HCT116 (cell line): ENCODE measurements around the gene SOCS3.

Experiments used
- CTCF ChIP-seq, 3 experiments: fragments of 200-600 bp in 1 of 3; sonication (generic) in 1 of 3; IDR thresholded peaks in 2 of 3; conservative IDR thresholded peaks in 1 of 3; 2 replicates each; pipeline ENCODE4 v1.5.1; 2012 to 2017; ENCODE audit warnings: low read depth in 2 of 3, low read length in 2 of 3, antibody characterized with exemption in 1 of 3, borderline replicate concordance in 1 of 3, control low read depth in 1 of 3, mild to moderate bottlenecking in 1 of 3, mixed read lengths in 1 of 3, mixed run types in 1 of 3, moderate library complexity in 1 of 3; ENCODE audit not compliant: insufficient read depth in 1 of 3
- EZH2 ChIP-seq: fragments of 200-600 bp; sonication (generic); IDR thresholded peaks from 2 replicates; pipeline ENCODE4 v1.6.1; 2017; ENCODE audit warnings: antibody characterized with exemption, mixed run types
- POLR2AphosphoS5 ChIP-seq: IDR thresholded peaks from 2 replicates; pipeline ENCODE4 v1.6.1; 2011; ENCODE audit warnings: mild to moderate bottlenecking, low read depth, low read length, moderate library complexity
- TCF7L2 ChIP-seq: IDR thresholded peaks from 2 replicates; pipeline ENCODE4 v1.7.0; 2011; ENCODE audit warnings: borderline replicate concordance, inconsistent platforms; ENCODE audit not compliant: insufficient read depth, insufficient read length; ENCODE audit errors: extremely low read depth
- ZBTB33 ChIP-seq: IDR thresholded peaks from 2 replicates; pipeline ENCODE4 v1.6.1; 2011; ENCODE audit warnings: mild to moderate bottlenecking, low read length, moderate library complexity; ENCODE audit not compliant: insufficient replicate concordance; ENCODE audit errors: extremely low read depth
- TF ChIP-seq, protein P1 (sequence below): IDR thresholded peaks from 2 replicates; pipeline ENCODE4 v1.6.1; 2012
- TF ChIP-seq, protein P2 (sequence below): IDR thresholded peaks from 2 replicates; pipeline ENCODE4 v1.6.1; 2012

- no peak for TF ChIP-seq TCF7L2
- no peak for TF ChIP-seq POLR2AphosphoS5
- TF ChIP-seq, protein P1, sequence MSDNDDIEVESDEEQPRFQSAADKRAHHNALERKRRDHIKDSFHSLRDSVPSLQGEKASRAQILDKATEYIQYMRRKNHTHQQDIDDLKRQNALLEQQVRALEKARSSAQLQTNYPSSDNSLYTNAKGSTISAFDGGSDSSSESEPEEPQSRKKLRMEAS: no peak
- no peak for TF ChIP-seq CTCF (IDR thresholded peaks at IDR 0.05 in 2 of 3, conservative IDR thresholded peaks at IDR 0.05 in 1 of 3; ENCODE audit: borderline replicate concordance in 1 of 3, insufficient read depth in 1 of 3, low read depth in 2 of 3, low read length in 2 of 3)
- no peak for TF ChIP-seq ZBTB33
- TF ChIP-seq, protein P2, sequence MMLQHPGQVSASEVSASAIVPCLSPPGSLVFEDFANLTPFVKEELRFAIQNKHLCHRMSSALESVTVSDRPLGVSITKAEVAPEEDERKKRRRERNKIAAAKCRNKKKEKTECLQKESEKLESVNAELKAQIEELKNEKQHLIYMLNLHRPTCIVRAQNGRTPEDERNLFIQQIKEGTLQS: no peak
- no peak for TF ChIP-seq EZH2
Measured at GRCh38 chr17:78406396-78406795, 46.5 kb upstream of the SOCS3 start.
